ENCODE measurements around the gene RUNX1. TPM values are rescaled to one million over a fixed set of nuclear protein-coding genes. Genes with fewer than 3 reads are reported as not detected.

The RUNX1 gene
- total and polyA plus RNA-seq, 2 of the 13 experiments (the other 11 are each of a cell fraction or from before 2014, with no cell fraction given): 5.4 to 6.4 TPM

- TF ChIP-seq ZNF616 (CRISPR knock-in tag; IDR thresholded peaks at IDR 0.05; ENCODE audit: low read depth): no peak
- no peak for TF ChIP-seq PHB2 (IDR thresholded peaks at IDR 0.05; ENCODE audit: partially characterized antibody)
- TF ChIP-seq ZNF30 (CRISPR knock-in tag; IDR thresholded peaks at IDR 0.05): no peak
- no peak for TF ChIP-seq ZNF660 (CRISPR knock-in tag; IDR thresholded peaks at IDR 0.05; ENCODE audit: borderline replicate concordance, low read depth)
- TF ChIP-seq MLLT10 (CRISPR knock-in tag; IDR thresholded peaks at IDR 0.05): no peak
- TF ChIP-seq UBTF (CRISPR knock-in tag; IDR thresholded peaks at IDR 0.05): no peak
- no peak for TF ChIP-seq HNRNPLL (IDR thresholded peaks at IDR 0.05; ENCODE audit: low read depth, low read length, poor library complexity, severe bottlenecking)
- peak; percentile 64; the same call in 1 of the 2 replicates for TF ChIP-seq CBX5 (CRISPR knock-in tag; IDR thresholded peaks at IDR 0.05; ENCODE audit: borderline replicate concordance)
- no peak for TF ChIP-seq TCF12 (IDR thresholded peaks at IDR 0.05)
- TF ChIP-seq TCF12 (CRISPR knock-in tag; IDR thresholded peaks at IDR 0.05): no peak
- peak; percentile 91 for TF ChIP-seq HNF4A (CRISPR knock-in tag; IDR thresholded peaks at IDR 0.05)
- TF ChIP-seq CEBPG (CRISPR knock-in tag; IDR thresholded peaks at IDR 0.05): 0 out of 2 replicates have a peak, but pooled peaks have one; percentile 13
- TF ChIP-seq POLR2G (IDR thresholded peaks at IDR 0.05; ENCODE audit: low read depth, low read length): peak; percentile 38; the same call in 1 of the 2 replicates
- TF ChIP-seq ZNF33A (CRISPR knock-in tag; IDR thresholded peaks at IDR 0.05; ENCODE audit: borderline replicate concordance): no peak
- peak; percentile 69 for TF ChIP-seq ZGPAT (CRISPR knock-in tag; IDR thresholded peaks at IDR 0.05)
- no peak for TF ChIP-seq REPIN1 (CRISPR knock-in tag; IDR thresholded peaks at IDR 0.05; ENCODE audit: borderline replicate concordance, low read depth)
- TF ChIP-seq PITX1 (CRISPR knock-in tag; IDR thresholded peaks at IDR 0.05): peak; percentile 83
- TF ChIP-seq MATR3 (CRISPR knock-in tag; IDR thresholded peaks at IDR 0.05): no peak
- TF ChIP-seq ZNF879 (CRISPR knock-in tag; IDR thresholded peaks at IDR 0.05): no peak
- peak; percentile 56; the same call in 1 of the 2 replicates for TF ChIP-seq KAT7 (CRISPR knock-in tag; IDR thresholded peaks at IDR 0.05; ENCODE audit: borderline replicate concordance)
- 0 out of 4 replicates have a peak, but pooled peaks of 1 of the 2 experiments have one; percentile 32 for TF ChIP-seq POLR2A (IDR thresholded peaks at IDR 0.05; ENCODE audit: insufficient read depth in 1 of 2, low read depth in 2 of 2, low read length in 2 of 2)
- no peak for TF ChIP-seq MLXIP (CRISPR knock-in tag; IDR thresholded peaks at IDR 0.05; ENCODE audit: borderline replicate concordance)
- no peak for TF ChIP-seq ZNF713 (CRISPR knock-in tag; IDR thresholded peaks at IDR 0.05)
- peak; percentile 92 for TF ChIP-seq ARID3A (IDR thresholded peaks at IDR 0.05; ENCODE audit: low read depth, low read length)
- no peak for TF ChIP-seq SNAI1 (CRISPR knock-in tag; IDR thresholded peaks at IDR 0.05; ENCODE audit: borderline replicate concordance)
Measured at GRCh38 chr21:35019631-35020032, 29.5 kb downstream of the RUNX1 start (continued).

All from HepG2 (cell line).